ENCODE data around the gene POC5. TPM values are rescaled to one million over a fixed set of nuclear protein-coding genes. Genes with fewer than 3 reads are reported as not detected.
"Not testable (repeated sequence)": the region's sequence is repeated elsewhere in the genome, so short reads cannot be mapped to it uniquely, and the experiment has no call there.

POC5 gene
- total RNA-seq, 1 experiment from 2014 or later = 9.7 TPM

- no peaks in the 10 kb centered on the region for H3K9me2 ChIP-seq (replicated peaks; ENCODE audit: low read length)
- ChIA-PET POLR2A (ENCODE audit: unreplicated experiment) (no interaction called here), CTCF (no interaction called here)
- no TSS peak for BruUV-seq (replicated peaks)
- no peaks in the 10 kb centered on the region for H3K27me3 ChIP-seq (ENCODE audit: low read length)
- intact Hi-C loops (cut with micrococcal nuclease) = no loop called here
- no peaks in the 10 kb centered on the region for H3K4me1 ChIP-seq (ENCODE audit: insufficient read depth, low read length)
- H3K79me2 ChIP-seq (ENCODE audit: low read length) = 0 out of 2 replicates have a peak, but pooled peaks cover 5% of the 10 kb centered on the region
- H3K36me3 ChIP-seq (ENCODE audit: low read depth, low read length) = peaks cover 17% of the 10 kb centered on the region
- no peak overlapping the region for H3K4me2 ChIP-seq (ENCODE audit: low read length)
- TF ChIP-seq, protein P1, sequence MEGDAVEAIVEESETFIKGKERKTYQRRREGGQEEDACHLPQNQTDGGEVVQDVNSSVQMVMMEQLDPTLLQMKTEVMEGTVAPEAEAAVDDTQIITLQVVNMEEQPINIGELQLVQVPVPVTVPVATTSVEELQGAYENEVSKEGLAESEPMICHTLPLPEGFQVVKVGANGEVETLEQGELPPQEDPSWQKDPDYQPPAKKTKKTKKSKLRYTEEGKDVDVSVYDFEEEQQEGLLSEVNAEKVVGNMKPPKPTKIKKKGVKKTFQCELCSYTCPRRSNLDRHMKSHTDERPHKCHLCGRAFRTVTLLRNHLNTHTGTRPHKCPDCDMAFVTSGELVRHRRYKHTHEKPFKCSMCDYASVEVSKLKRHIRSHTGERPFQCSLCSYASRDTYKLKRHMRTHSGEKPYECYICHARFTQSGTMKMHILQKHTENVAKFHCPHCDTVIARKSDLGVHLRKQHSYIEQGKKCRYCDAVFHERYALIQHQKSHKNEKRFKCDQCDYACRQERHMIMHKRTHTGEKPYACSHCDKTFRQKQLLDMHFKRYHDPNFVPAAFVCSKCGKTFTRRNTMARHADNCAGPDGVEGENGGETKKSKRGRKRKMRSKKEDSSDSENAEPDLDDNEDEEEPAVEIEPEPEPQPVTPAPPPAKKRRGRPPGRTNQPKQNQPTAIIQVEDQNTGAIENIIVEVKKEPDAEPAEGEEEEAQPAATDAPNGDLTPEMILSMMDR (conservative IDR thresholded peaks at IDR 0.05; ENCODE audit: low read depth, low read length) = no peak
- TF ChIP-seq EZH2phosphoT487 (IDR thresholded peaks at IDR 0.05; ENCODE audit: borderline replicate concordance, low read length) (no peak), EZH2 (IDR thresholded peaks at IDR 0.05; ENCODE audit: low read length, unreplicated experiment) (no peak)
- DNase-seq (no peak), ATAC-seq (no peak)
- H3K4me3 ChIP-seq (ENCODE audit: low read length) = no peak overlapping the region
- no peak overlapping the region for H3K9ac ChIP-seq (ENCODE audit: low read length)
- H3K27ac ChIP-seq (ENCODE audit: low read length) = no peak overlapping the region
- H3K9me3 ChIP-seq (ENCODE audit: low read length) = no peaks in the 10 kb centered on the region
- no peaks in the 10 kb centered on the region for H3F3A ChIP-seq (ENCODE audit: low read length, unreplicated experiment)
- no peak overlapping the region for H2AFZ ChIP-seq (ENCODE audit: low read length)
- no peaks in the 10 kb centered on the region for H4K20me1 ChIP-seq (ENCODE audit: low read length)
These were observed 11.2 kb downstream of the POC5 start for GRCh38 chr5:75706016-75706415.

- H3K36me3 ChIP-seq (ENCODE audit: low read depth, low read length) = peaks cover 17% of the 10 kb centered on the region
- TF ChIP-seq EZH2phosphoT487 (IDR thresholded peaks at IDR 0.05; ENCODE audit: borderline replicate concordance, low read length) = no peak
- H3K27me3 ChIP-seq (ENCODE audit: low read length) = no peaks in the 10 kb centered on the region
- DNase-seq (no peak), ATAC-seq (no peak)
- CTCF ChIA-PET = no interaction called here
- no TSS peak for BruUV-seq (replicated peaks)
- H3K9me3 ChIP-seq (ENCODE audit: low read length) = no peaks in the 10 kb centered on the region
- intact Hi-C loops (cut with micrococcal nuclease) = no loop called here
- POLR2A ChIA-PET (ENCODE audit: unreplicated experiment) = no interaction called here
- no peak overlapping the region for H3K4me3 ChIP-seq (ENCODE audit: low read length)
- H3K79me2 ChIP-seq (ENCODE audit: low read length) = no peaks in the 10 kb centered on the region
- no peaks in the 10 kb centered on the region for H3F3A ChIP-seq (ENCODE audit: low read length, unreplicated experiment)
- no peaks in the 10 kb centered on the region for H4K20me1 ChIP-seq (ENCODE audit: low read length)
- H3K27ac ChIP-seq (ENCODE audit: low read length) = no peak overlapping the region
- no peaks in the 10 kb centered on the region for H3K4me1 ChIP-seq (ENCODE audit: insufficient read depth, low read length)
- H3K9me2 ChIP-seq (replicated peaks; ENCODE audit: low read length) = no peaks in the 10 kb centered on the region
- H2AFZ ChIP-seq (ENCODE audit: low read length) = no peak overlapping the region
- H3K9ac ChIP-seq (ENCODE audit: low read length) = no peak overlapping the region
- no peak overlapping the region for H3K4me2 ChIP-seq (ENCODE audit: low read length)
These were observed 15.4 kb downstream of the POC5 start for GRCh38 chr5:75701856-75702255.

- H3K9ac ChIP-seq (ENCODE audit: low read length); BruUV-seq (replicated peaks); POLR2A ChIA-PET (ENCODE audit: unreplicated experiment); H3K4me1 ChIP-seq (ENCODE audit: insufficient read depth, low read length); H3K27me3 ChIP-seq (ENCODE audit: low read length); H3K27ac ChIP-seq (ENCODE audit: low read length); ATAC-seq; H3F3A ChIP-seq (ENCODE audit: low read length, unreplicated experiment); H3K9me2 ChIP-seq (replicated peaks; ENCODE audit: low read length); H3K4me2 ChIP-seq (ENCODE audit: low read length); H2AFZ ChIP-seq (ENCODE audit: low read length); DNase-seq; H3K79me2 ChIP-seq (ENCODE audit: low read length); H3K9me3 ChIP-seq (ENCODE audit: low read length); CTCF ChIA-PET; H4K20me1 ChIP-seq (ENCODE audit: low read length); intact Hi-C loops (cut with micrococcal nuclease); H3K4me3 ChIP-seq (ENCODE audit: low read length); H3K36me3 ChIP-seq (ENCODE audit: low read depth, low read length): not testable (repeated sequence)
These were observed 21.5 kb downstream of the POC5 start for GRCh38 chr5:75695472-75696351.

Data from PC-3 (cell line).